Activated T-cell treated with anti-CD3 and anti-CD28 coated beads for 1 hour (primary cell): ENCODE measurements around the gene DNAAF9.

Experiments used
- DNase-seq: peaks from one replicate; pipeline ENCODE4 v3.0.0-alpha.2; 2020; ENCODE audit warnings: low read depth

The DNAAF9 gene

GRCh38 chr20:3371754-3372153, 35.7 kb downstream of the DNAAF9 start:
- no peak for DNase-seq

- no peak for DNase-seq
These were observed 40.4 kb downstream of the DNAAF9 start for GRCh38 chr20:3367089-3367488.

GRCh38 chr20:3364323-3365013, 43.0 kb downstream of the DNAAF9 start:
- DNase-seq = no peak

DNA sequence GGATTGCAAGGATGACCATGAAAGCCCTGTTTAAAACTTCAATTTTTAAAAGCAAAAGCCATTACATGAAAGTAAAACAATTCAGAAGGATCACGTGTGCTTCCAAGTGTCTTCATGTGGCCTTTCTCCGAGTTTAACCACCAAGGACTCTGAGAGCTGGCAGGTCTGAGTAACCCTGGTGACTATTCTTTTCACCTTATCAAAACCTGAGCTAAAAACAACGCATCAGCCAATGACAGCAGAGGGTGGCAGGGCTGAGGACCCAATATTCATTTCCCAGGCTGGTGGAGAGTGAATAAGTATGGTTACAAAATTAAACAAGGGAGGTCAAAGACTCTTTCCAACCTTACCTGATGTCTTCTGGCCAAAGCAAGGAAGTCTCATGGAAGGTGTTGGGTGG, 46.7 kb downstream of the DNAAF9 start:
- DNase-seq = no peak

- no peak for DNase-seq
These were observed 48.7 kb downstream of the DNAAF9 start for GRCh38 chr20:3358676-3359340.
